RWPE2 (cell line): ENCODE measurements around the gene SV2C.

Experiments used
- ATAC-seq: fragments of 200-7000 bp; cut with Tn5 transposase; 3 replicates; pipeline ENCODE4 v1.9.1; 2021; ENCODE audit warnings: low read depth
- DNase-seq: peaks from one replicate; pipeline ENCODE4 v3.0.0-alpha.2; 2020; ENCODE audit warnings: low spot score
- H3K27ac ChIP-seq: fragments of 450-650 bp; 2 replicates; pipeline ENCODE4 v1.5.1; 2017; ENCODE audit warnings: mild to moderate bottlenecking; ENCODE audit not compliant: poor library complexity, severe bottlenecking
- H3K27me3 ChIP-seq: fragments of 250-450 bp; sonication (Bioruptor Pico); 2 replicates; pipeline ENCODE4 v1.5.1; 2021; ENCODE audit warnings: mild to moderate bottlenecking, moderate library complexity; ENCODE audit not compliant: insufficient read depth, poor library complexity, severe bottlenecking
- H3K36me3 ChIP-seq: fragments of 250-450 bp; sonication (Bioruptor Pico); 2 replicates; pipeline ENCODE4 v1.5.1; 2020; ENCODE audit warnings: low read depth, mild to moderate bottlenecking, moderate library complexity
- H3K4me1 ChIP-seq: fragments of 250-450 bp; sonication (Bioruptor Pico); 2 replicates; pipeline ENCODE4 v1.5.1; 2021; ENCODE audit warnings: mild to moderate bottlenecking, moderate library complexity; ENCODE audit not compliant: insufficient read depth, poor library complexity, severe bottlenecking
- H3K4me3 ChIP-seq: fragments of 250-450 bp; sonication (Bioruptor Pico); 2 replicates; pipeline ENCODE4 v1.5.1; 2021; ENCODE audit warnings: mild to moderate bottlenecking, moderate library complexity; ENCODE audit not compliant: severe bottlenecking
- H3K9me3 ChIP-seq: fragments of 250-450 bp; sonication (Bioruptor Pico); 2 replicates; pipeline ENCODE4 v1.5.1; 2021; ENCODE audit warnings: mild to moderate bottlenecking, moderate library complexity; ENCODE audit not compliant: severe bottlenecking
- CTCF ChIP-seq: fragments of 450-650 bp; IDR thresholded peaks from one replicate; pipeline ENCODE4 v1.5.1; 2017; ENCODE audit warnings: mild to moderate bottlenecking, moderate library complexity; ENCODE audit not compliant: poor library complexity, severe bottlenecking

Gene SV2C

GRCh38 chr5:76225336-76225735 lies 142.2 kb downstream of the SV2C start:
- H3K4me3 ChIP-seq = no peak overlapping the region
- no peaks in the 10 kb centered on the region for H3K36me3 ChIP-seq
- peaks cover 13% of the 10 kb centered on the region for H3K27me3 ChIP-seq
- no peak for TF ChIP-seq CTCF
- no peak for DNase-seq
- H3K27ac ChIP-seq = no peak overlapping the region
- no peaks in the 10 kb centered on the region for H3K4me1 ChIP-seq
- no peaks in the 10 kb centered on the region for H3K9me3 ChIP-seq
- ATAC-seq = no peak

GRCh38 chr5:76229900-76230299 lies 146.7 kb downstream of the SV2C start:
- ATAC-seq (no peak), DNase-seq (no peak)
- no peaks in the 10 kb centered on the region for H3K4me1 ChIP-seq
- no peak overlapping the region for H3K27ac ChIP-seq
- H3K9me3 ChIP-seq = no peaks in the 10 kb centered on the region
- no peak overlapping the region for H3K4me3 ChIP-seq
- no peak for TF ChIP-seq CTCF
- H3K36me3 ChIP-seq = no peaks in the 10 kb centered on the region
- peaks cover 7% of the 10 kb centered on the region for H3K27me3 ChIP-seq

- no peaks in the 10 kb centered on the region for H3K36me3 ChIP-seq
- H3K4me1 ChIP-seq = no peaks in the 10 kb centered on the region
- H3K9me3 ChIP-seq = no peaks in the 10 kb centered on the region
- peaks cover 10% of the 10 kb centered on the region for H3K27me3 ChIP-seq
- no peak overlapping the region for H3K4me3 ChIP-seq
- ATAC-seq = no peak
- TF ChIP-seq CTCF = no peak
- no peak for DNase-seq
- no peak overlapping the region for H3K27ac ChIP-seq
These were observed 147.6 kb downstream of the SV2C start for GRCh38 chr5:76230711-76231285.

GRCh38 chr5:76234665-76235064 lies 151.5 kb downstream of the SV2C start:
- ATAC-seq = no peak
- no peak overlapping the region for H3K27ac ChIP-seq
- no peak overlapping the region for H3K4me3 ChIP-seq
- no peaks in the 10 kb centered on the region for H3K9me3 ChIP-seq
- H3K27me3 ChIP-seq = peaks cover 10% of the 10 kb centered on the region
- no peak for DNase-seq
- H3K36me3 ChIP-seq = no peaks in the 10 kb centered on the region
- no peak for TF ChIP-seq CTCF
- H3K4me1 ChIP-seq = no peaks in the 10 kb centered on the region

GRCh38 chr5:76236684-76237083 lies 153.5 kb downstream of the SV2C start:
- ATAC-seq (no peak), DNase-seq (no peak)
- H3K4me1 ChIP-seq = no peaks in the 10 kb centered on the region
- no peak overlapping the region for H3K4me3 ChIP-seq
- no peaks in the 10 kb centered on the region for H3K36me3 ChIP-seq
- H3K9me3 ChIP-seq = no peaks in the 10 kb centered on the region
- TF ChIP-seq CTCF = no peak
- peaks cover 10% of the 10 kb centered on the region for H3K27me3 ChIP-seq
- no peak overlapping the region for H3K27ac ChIP-seq
